Measurements from ENCODE around the gene TP73. TPM values are rescaled to one million over a fixed set of nuclear protein-coding genes. Genes with fewer than 3 reads are reported as not detected.
A peak's percentile ranks its signal among the peaks of the same experiment; 100 is the strongest.

The TP73 gene
- total RNA-seq, 3 donors from 2014 or later, result 0.66 to 1.0 TPM; not detected in 1

GRCh38 chr1:3706651-3707297, 54.5 kb downstream of the TP73 start:
- peaks cover 6 to 11% of the 10 kb centered on the region in 2 donors for H3K4me1 ChIP-seq
- no peaks in the 10 kb centered on the region for H3K36me3 ChIP-seq
- intact Hi-C loops (cut with DNase I; ENCODE audit: low total_unique reads), result no loop called here
- no peaks in the 10 kb centered on the region for H3K9me3 ChIP-seq
- DNase-seq (ENCODE audit: low spot score in 2 of 2), result no peak
- no peak overlapping the region for H3K27ac ChIP-seq
- peaks cover 0 to 76% of the 10 kb centered on the region in 2 donors for H3K27me3 ChIP-seq
- H3K4me3 ChIP-seq, result no peak overlapping the region
- no peak for TF ChIP-seq POLR2A (IDR thresholded peaks at IDR 0.05)
- no peak for TF ChIP-seq CTCF (IDR thresholded peaks at IDR 0.05)
- no peak for TF ChIP-seq POLR2AphosphoS5 (IDR thresholded peaks at IDR 0.05)

DNA sequence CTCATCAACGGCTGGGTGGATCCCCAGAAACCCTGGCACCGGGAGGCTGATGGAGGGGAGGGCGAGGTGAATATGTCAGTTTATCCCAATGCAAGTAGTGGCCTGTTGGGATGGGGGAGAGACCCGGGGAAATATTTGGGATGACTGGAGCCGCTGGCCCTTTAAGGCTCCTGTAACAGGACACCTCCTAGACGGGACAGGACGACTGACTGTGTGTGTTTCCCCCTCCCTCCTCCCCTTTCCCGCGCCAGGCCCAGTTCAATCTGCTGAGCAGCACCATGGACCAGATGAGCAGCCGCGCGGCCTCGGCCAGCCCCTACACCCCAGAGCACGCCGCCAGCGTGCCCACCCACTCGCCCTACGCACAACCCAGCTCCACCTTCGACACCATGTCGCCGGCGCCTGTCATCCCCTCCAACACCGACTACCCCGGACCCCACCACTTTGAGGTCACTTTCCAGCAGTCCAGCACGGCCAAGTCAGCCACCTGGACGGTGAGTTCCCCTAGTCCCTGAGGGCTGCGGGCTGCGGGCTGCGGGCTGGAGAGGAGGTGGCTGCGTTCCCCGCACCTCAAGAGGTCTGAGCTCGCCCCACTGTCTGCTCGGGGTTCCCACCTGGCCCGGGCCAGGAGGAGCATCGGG, 55.1 kb downstream of the TP73 start:
- H3K4me3 ChIP-seq, result peak overlapping the region in 2 of 3 donors; percentile 9 to 47
- no peak overlapping the region for H3K27ac ChIP-seq
- no peak for DNase-seq (ENCODE audit: low spot score in 2 of 2)
- TF ChIP-seq POLR2A (IDR thresholded peaks at IDR 0.05) (no peak), POLR2AphosphoS5 (IDR thresholded peaks at IDR 0.05) (no peak), CTCF (IDR thresholded peaks at IDR 0.05) (no peak)
- H3K27me3 ChIP-seq, result peaks cover 0 to 76% of the 10 kb centered on the region in 2 donors
- intact Hi-C loops (cut with DNase I; ENCODE audit: low total_unique reads), result no loop called here
- H3K36me3 ChIP-seq, result no peaks in the 10 kb centered on the region
- no peaks in the 10 kb centered on the region for H3K9me3 ChIP-seq
- peaks cover 6 to 11% of the 10 kb centered on the region in 2 donors for H3K4me1 ChIP-seq

GRCh38 chr1:3707939-3708328, 55.6 kb downstream of the TP73 start:
- TF ChIP-seq CTCF (IDR thresholded peaks at IDR 0.05) (no peak), POLR2A (IDR thresholded peaks at IDR 0.05) (no peak), POLR2AphosphoS5 (IDR thresholded peaks at IDR 0.05) (no peak)
- peaks cover 6 to 11% of the 10 kb centered on the region in 2 donors for H3K4me1 ChIP-seq
- no peak overlapping the region for H3K27ac ChIP-seq
- H3K9me3 ChIP-seq, result no peaks in the 10 kb centered on the region
- peak overlapping the region in 2 of 3 donors; percentile 9 to 47 for H3K4me3 ChIP-seq
- H3K36me3 ChIP-seq, result no peaks in the 10 kb centered on the region
- peaks cover 0 to 76% of the 10 kb centered on the region in 2 donors for H3K27me3 ChIP-seq
- no peak for DNase-seq (ENCODE audit: low spot score in 2 of 2)
- intact Hi-C loops (cut with DNase I; ENCODE audit: low total_unique reads), result no loop called here

- Histone ChIP-seq H3K9me3 (no peaks in the 10 kb centered on the region), H3K4me1 (peaks cover 4 to 6% of the 10 kb centered on the region in 2 donors), H3K36me3 (no peaks in the 10 kb centered on the region), H3K27ac (no peak overlapping the region), H3K27me3 (peaks cover 0 to 82% of the 10 kb centered on the region in 2 donors), H3K4me3 (peak overlapping the region in 1 of 3 donors; percentile 47)
- TF ChIP-seq POLR2A (IDR thresholded peaks at IDR 0.05) (no peak), POLR2AphosphoS5 (IDR thresholded peaks at IDR 0.05) (no peak), CTCF (IDR thresholded peaks at IDR 0.05) (no peak)
- no peak for DNase-seq (ENCODE audit: low spot score in 2 of 2)
- intact Hi-C loops (cut with DNase I; ENCODE audit: low total_unique reads), result no loop called here
These were observed 56.5 kb downstream of the TP73 start for GRCh38 chr1:3708791-3709190.

- peaks cover 0 to 94% of the 10 kb centered on the region in 2 donors for H3K27me3 ChIP-seq
- H3K27ac ChIP-seq, result no peak overlapping the region
- DNase-seq (ENCODE audit: low spot score in 2 of 2), result no peak
- TF ChIP-seq POLR2A (IDR thresholded peaks at IDR 0.05) (no peak), CTCF (IDR thresholded peaks at IDR 0.05) (no peak), POLR2AphosphoS5 (IDR thresholded peaks at IDR 0.05) (no peak)
- H3K4me1 ChIP-seq, result no peaks in the 10 kb centered on the region
- intact Hi-C loops (cut with DNase I; ENCODE audit: low total_unique reads), result no loop called here
- H3K4me3 ChIP-seq, result no peak overlapping the region
- H3K9me3 ChIP-seq, result no peaks in the 10 kb centered on the region
- no peaks in the 10 kb centered on the region for H3K36me3 ChIP-seq
These were observed 57.9 kb downstream of the TP73 start for GRCh38 chr1:3710251-3710650.

Measured in breast epithelium (tissue), 4 donors.